HG02870 (cell line): ENCODE data around the gene SGSM1.
"Not testable (repeated sequence)": the region's sequence is repeated elsewhere in the genome, so short reads cannot be mapped to it uniquely, and the experiment has no call there.

Experiments
- ATAC-seq: cut with Tn5 transposase; IDR thresholded peaks from one replicate; pipeline ENCODE4 v1.9.1; 2021; ENCODE audit warnings: mild to moderate bottlenecking, moderate library complexity; ENCODE audit not compliant: unreplicated experiment

The SGSM1 gene

DNA sequence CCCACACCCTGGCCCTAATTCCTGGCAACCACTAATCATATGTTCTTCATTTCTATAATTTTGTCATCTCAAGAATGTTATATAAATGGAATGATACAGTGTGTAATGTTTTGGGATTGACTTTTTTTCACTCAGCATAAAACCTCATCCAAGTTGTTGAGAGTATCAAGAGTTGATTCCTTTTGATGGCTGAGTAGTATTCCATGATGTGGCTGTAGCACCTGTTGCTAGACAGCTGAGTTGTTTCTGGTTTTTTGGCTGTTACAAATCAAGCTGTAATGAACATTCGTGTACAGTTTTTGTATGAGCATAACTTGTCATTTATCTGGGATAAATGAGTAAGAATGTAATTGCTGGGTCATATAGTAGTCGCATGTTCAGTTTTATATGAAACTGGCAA is 81.2 kb downstream of the SGSM1 start:
- ATAC-seq = no peak

DNA sequence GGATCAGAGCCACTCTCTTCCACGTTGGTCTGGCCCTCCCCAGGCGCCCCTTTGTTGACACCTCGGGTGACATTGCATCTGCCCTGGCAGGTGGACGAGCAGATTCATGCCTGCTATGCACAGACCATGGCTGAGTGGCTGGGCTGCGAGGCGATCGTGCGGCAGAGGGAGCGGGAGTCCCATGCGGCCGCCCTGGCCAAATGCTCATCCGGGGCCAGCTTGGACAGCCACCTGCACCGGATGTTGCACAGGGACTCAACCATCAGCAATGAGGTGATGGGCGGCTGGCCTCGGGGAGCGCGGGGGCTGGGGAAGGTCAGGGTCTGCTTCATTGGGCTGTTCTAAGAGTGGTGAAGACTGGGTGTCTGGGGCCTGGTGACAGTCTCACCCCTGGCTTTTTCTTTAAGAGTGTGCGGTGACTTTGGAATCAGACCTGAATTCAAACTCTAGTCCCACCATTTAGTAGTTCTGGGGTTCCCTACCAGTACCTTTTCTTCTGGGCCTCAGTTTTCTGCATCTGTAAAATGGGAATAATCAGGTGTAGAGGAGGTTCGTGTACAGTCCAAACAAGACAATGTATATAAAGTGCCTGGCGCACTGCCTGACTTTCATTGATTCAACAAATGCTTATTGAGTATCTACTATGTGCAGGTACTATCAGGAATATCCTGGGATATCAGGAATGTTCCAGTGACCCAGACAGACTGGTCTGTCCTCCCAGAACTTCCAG is 87.5 kb downstream of the SGSM1 start:
- no peak for ATAC-seq

DNA sequence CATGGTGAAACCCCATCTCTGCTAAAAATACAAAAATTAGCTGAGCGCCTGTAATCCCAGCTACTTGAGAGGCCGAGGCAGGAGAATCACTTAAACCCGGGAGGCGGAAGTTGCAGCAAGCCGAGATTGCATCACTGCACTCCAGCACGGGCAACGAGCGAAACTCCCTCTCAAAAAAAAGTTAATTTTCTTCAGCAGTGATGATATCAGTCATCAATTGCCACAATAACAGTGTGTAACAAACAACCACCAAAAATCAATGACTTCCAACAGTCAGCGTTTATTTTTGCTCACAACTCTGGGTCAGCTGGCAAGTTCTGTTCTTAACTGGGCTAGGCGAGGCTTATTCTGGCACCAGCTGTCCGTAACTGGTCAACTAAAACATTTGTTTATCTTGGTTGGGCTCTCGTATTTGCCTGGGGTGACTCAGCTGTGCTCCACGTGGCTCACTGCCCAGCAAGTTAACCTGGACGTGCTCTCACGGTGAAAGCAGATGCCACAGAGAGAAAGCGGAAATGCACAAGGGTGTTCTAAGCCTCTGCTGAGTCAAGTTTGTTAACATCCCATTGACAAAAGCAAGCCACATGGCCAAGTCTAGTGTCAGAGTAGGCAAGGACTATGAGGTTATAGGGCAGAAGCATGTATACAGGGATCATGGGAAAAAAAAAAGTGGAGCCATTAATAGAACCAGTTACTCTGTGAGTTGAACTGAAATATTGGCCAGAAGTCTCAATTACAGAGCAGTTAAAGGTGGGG is 88.4 kb downstream of the SGSM1 start:
- no peak for ATAC-seq

DNA sequence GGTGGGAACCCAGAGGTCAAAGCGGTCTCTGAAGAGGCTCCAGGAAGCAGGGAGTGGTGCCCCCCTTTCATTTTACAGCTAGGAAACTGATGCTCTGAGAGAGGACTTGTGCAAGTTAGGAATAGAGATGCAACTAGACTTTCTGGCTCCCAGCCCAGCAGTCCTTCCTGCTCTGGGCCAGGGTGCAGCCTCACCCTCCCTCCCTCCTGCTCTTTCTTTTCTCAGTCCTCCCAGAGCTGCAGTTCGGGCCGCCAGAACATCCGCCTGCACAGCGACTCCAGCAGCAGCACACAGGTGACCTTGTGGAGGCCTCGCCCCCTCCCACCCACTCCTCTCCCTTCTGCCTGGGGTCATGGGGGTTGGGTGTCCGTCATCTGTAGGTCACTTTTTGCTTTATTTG is 89.0 kb downstream of the SGSM1 start:
- ATAC-seq = no peak

- no peak for ATAC-seq
Measured at GRCh38 chr22:24901448-24901847, 95.4 kb downstream of the SGSM1 start.

- no peak for ATAC-seq
Measured at GRCh38 chr22:24905909-24906308, 99.9 kb downstream of the SGSM1 start.

- ATAC-seq = not testable (repeated sequence)
Measured at GRCh38 chr22:24907101-24907500, 101.1 kb downstream of the SGSM1 start.

- ATAC-seq = no peak
Measured at GRCh38 chr22:24920029-24920428, 114.0 kb downstream of the SGSM1 start.

- ATAC-seq = no peak
Measured at GRCh38 chr22:24925586-24926427, 119.8 kb downstream of the SGSM1 start.

- ATAC-seq = no peak
Measured at GRCh38 chr22:24926428-24926725, 120.4 kb downstream of the SGSM1 start.

DNA sequence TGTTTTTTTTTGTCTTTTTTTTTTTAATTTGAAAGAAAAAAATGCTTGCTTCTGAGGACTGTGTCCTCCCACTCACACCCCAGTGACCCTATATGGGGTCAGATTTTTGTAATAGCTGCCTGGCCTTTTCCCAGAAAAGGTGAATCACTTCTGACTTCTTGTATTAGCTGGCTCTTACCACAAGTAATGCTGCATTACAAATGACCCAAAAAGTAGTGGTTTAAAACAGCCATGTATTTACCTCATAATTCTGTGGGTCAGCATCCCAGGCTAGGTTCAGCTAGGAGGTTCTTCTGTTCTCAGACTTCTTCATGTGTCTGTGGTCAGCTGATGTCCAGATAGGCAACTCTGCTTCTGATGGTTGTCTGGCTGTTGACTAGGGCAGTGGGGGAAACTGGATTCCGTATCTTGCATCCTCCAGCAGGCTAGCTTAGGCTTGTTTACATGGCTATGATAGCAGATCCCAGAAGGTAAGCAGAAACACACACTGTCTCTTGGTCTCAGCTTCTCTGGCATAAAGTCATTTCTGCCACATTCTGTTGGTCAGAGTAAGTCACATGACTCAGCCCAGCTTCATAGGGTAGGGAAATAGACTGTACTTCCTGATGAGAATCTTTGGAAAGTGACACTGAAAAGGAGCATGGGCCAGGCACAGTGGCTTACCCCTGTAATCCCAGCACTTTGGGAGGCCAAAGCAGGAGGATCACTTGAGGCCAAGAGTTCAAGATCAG is 121.0 kb downstream of the SGSM1 start:
- ATAC-seq = no peak

DNA sequence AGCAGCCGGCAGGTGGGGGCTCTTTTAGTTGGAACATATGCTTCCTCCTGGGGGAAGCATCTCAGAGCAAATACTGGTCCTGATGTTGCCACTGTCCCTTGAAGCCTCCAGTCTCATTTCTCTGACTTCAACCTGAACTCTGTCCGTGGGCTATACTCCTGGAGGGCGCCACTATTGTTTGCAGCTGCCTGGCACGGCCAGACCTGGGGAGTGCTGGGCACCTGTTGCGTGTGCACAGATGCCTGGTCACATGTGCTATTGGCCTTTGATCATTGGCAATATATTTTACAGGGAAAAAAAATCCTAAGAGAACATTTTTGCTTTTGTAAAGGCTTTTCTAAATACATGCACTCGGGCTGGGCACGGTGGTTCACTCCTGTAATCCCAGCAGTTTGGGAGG is 122.3 kb downstream of the SGSM1 start:
- ATAC-seq = no peak

- ATAC-seq = no peak
Measured at GRCh38 chr22:24930678-24931077, 124.7 kb downstream of the SGSM1 start.

DNA sequence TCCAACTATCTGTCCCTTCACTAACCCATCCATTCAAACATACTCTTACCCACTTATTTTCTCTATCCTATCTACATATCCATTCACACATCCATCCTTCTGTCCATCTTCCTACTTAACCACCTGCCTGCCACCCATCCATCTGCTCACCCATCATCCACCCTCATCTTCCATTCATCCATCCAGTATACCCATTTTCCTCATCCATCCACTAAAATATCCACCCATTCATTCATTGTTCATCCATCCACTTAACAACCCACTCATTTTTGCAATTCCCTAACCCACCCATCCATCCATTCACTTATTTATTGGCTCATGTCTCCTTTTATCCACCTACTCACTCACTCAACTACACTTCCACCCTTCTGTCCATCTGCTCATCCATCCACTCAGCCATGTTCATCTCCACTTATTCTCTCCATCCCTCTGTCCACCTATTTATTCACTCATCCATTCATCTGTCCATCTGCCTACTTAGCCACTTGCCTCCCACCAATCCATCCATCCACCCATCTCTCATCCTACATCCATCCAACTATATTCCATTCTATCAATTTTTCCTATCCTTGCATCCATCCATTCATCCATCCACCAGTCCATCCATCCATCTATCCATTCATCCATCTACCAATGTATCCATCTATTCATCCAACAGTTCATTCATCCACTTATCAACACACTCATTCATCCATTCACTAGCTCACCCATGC is 129.9 kb downstream of the SGSM1 start:
- no peak for ATAC-seq

DNA sequence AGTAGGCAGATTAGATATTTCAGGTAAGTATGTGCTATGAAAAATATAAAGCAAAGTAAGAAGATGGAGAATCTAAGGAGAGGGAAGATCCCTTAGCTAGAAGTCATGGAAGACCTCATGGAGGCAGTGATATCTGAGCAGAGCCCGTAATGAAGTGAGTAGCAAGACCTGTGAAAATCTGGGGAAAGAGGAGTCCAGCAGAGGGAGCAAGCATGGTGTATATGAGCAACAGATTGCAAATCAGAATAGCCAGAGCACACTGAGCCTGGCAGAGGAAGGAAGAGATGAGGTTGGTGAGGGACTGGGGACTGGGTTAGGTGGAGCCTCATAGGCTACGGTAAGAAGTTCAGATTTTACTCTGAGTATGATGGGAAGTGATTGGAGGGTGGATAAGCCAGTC is 131.1 kb downstream of the SGSM1 start:
- ATAC-seq = no peak

DNA sequence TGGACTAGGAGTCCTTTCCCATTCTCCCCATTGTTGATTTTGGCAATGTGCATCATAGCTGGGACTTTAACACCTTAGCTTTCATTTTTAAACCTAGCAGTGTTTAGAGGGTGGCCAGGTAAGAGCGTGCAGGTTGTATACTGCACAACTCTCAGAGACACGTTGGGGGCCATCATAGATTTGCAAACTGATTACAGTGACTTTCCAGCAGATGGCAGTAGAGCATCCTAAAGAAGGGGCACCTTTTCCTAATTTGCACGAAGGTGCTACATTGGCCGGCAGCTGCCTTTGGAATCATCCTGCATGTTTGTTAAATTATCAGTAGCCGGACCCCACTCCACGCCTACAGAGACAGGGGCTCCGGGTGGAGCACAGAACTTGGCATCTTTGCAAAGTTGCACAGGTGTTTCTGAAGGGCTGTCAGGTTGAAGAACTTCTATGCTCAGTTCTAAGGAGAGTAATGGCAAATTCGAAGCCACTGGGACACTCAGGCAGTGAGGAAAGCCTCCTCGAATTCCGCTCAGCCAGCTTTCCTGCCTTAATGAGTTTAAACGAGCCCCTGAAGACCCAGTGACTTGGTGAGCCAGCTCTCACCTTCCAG is 132.8 kb downstream of the SGSM1 start:
- ATAC-seq = no peak

- no peak for ATAC-seq
Measured at GRCh38 chr22:24942301-24942700, 136.3 kb downstream of the SGSM1 start.

DNA sequence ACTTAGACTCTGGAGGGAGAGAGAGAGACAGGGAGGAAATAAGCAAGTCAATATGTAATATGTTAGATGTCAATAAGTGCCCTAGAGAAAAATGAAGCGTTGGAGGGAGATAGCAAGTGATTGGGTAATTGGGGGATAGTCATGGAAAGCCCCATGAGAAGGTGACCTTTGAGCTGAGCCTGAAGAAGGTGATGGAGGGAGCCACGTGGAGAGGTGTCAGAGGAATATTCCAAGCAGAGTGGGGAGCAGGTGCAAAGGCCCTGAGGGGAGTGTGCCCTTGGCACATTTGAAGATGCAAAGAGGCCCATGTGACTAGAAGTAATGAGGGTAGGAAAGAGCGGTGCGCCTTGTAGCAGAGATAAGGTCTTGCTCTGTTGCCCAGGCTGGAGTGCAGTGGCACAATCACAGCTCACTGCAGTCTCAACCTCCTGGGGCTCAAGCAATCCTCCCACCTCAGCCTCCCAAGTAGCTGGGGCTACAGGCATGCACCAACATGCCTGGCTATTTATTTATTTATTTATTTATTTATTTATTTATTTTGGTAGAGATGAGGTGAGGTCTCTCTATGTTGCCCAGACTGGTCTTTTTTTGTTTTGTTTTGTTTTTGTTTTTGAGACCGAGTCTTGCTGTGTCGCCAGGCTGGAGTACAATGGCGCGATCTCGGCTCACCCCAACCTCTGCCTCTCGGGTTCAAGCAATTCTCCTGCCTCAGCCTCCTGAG is 138.4 kb downstream of the SGSM1 start:
- no peak for ATAC-seq

- ATAC-seq = no peak
Measured at GRCh38 chr22:24945430-24945829, 139.4 kb downstream of the SGSM1 start.
